Body of pancreas (tissue), 4 donors: ENCODE results near the gene POLR2B. TPM values are rescaled to one million over a fixed set of nuclear protein-coding genes. Genes with fewer than 3 reads are reported as not detected.
A peak's percentile ranks its signal among the peaks of the same experiment; 100 is the strongest.
"Not testable (repeated sequence)": the region's sequence is repeated elsewhere in the genome, so short reads cannot be mapped to it uniquely, and the experiment has no call there.

Source experiments
- ATAC-seq: fragments of 150-250 bp; one replicate; pipeline ENCODE4 v1.9.1; 2016
- DNase-seq, 4 donors: peaks; one replicate each; pipeline ENCODE4 v3.0.0-alpha.2; 2019
- H3K27ac ChIP-seq, 4 donors: fragments of 200-600 bp; sonication (generic); 1 replicate in 3 of 4; 2 replicates in 1 of 4; pipeline versions ENCODE4 v1.5.1 to v1.6.1; 2016 to 2019; ENCODE audit warnings: mild to moderate bottlenecking in 1 of 4, mixed read lengths in 1 of 4, moderate library complexity in 1 of 4
- H3K27me3 ChIP-seq, 2 donors: fragments of 200-600 bp; sonication (generic); one replicate each; pipeline ENCODE4 v1.6.0; 2016; ENCODE audit warnings: mild to moderate bottlenecking in 1 of 2
- H3K36me3 ChIP-seq, 2 donors: fragments of 200-600 bp; sonication (generic); replicated peaks in 1 of 2; 2 replicates each; pipeline ENCODE4 v1.5.1; 2016; ENCODE audit warnings: low read depth in 2 of 2; ENCODE audit not compliant: insufficient read depth in 1 of 2
- H3K4me1 ChIP-seq: fragments of 200-600 bp; sonication (generic); one replicate; pipeline ENCODE4 v1.6.0; 2016
- H3K4me3 ChIP-seq, 2 donors: fragments of 200-600 bp; sonication (generic); 1 replicate in 1 of 2; 2 replicates in 1 of 2; pipeline ENCODE4 v1.5.1; 2016 to 2019
- H3K9me3 ChIP-seq, 3 donors: fragments of 200-600 bp; sonication (generic); 1 replicate in 2 of 3; 2 replicates in 1 of 3; pipeline ENCODE4 v1.5.1; 2016
- POLR2A ChIP-seq, 3 donors: fragments of 450-650 bp; IDR thresholded peaks; one replicate each; pipeline ENCODE4 v1.6.1; 2016; ENCODE audit warnings: antibody characterized with exemption in 3 of 3, mild to moderate bottlenecking in 2 of 3
- WGBS, 2 donors: methylation state at CpG; one replicate each; pipeline ENCODE4 v1.1.5; 2017; 5-methylcytosine and 5-hydroxymethylcytosine counted together
- intact Hi-C: fragments of 100-400 bp; cut with DNase I; formaldehyde crosslinking; loops from one replicate; pipeline ENCODE4 v1.15.1; 2023
- total RNA-seq, 2 donors: library from RNA; depleted of rRNA; stranded (reverse); fragments of >200 nt; gene quantifications; one replicate each; pipeline ENCODE4 v1.1.0, GENCODE V29; 2016
- TF ChIP-seq, protein P1 (sequence below), 7 experiments: fragments of 450-650 bp in 4 of 7; fragments of 200-600 bp in 3 of 7; sonication (generic) in 3 of 7; IDR thresholded peaks; one replicate each; pipeline ENCODE4 v1.5.1; 2016 to 2019; ENCODE audit warnings: antibody characterized with exemption in 7 of 7

POLR2B gene
- total RNA-seq, result 10 to 100 TPM; 38.6 to 46.2 TPM

GRCh38 chr4:56978750-56979303, at the start of gene POLR2B:
TSS of gene POLR2B (plus strand) at chr4:56978896. CDS start at chr4:56978986, 90 bp downstream.
- Histone ChIP-seq H3K4me1 (peaks cover 65% of the 10 kb centered on the region), H3K4me3 (peak within 1 kb of the TSS; percentile 89 to 95), H3K27ac (peak within 1 kb of the TSS; percentile 65 to 94 (median 86)), H3K36me3 (no peaks in the 10 kb centered on the region), H3K27me3 (no peaks in the 10 kb centered on the region), H3K9me3 (no peaks in the 10 kb centered on the region)
- intact Hi-C loops, result no loop called here
- peak; percentile 94 to 97 (median 96) for DNase-seq
- TF ChIP-seq POLR2A (IDR thresholded peaks at IDR 0.05), result peak; percentile 67 to 95 (median 93)
- TF ChIP-seq, protein P1, sequence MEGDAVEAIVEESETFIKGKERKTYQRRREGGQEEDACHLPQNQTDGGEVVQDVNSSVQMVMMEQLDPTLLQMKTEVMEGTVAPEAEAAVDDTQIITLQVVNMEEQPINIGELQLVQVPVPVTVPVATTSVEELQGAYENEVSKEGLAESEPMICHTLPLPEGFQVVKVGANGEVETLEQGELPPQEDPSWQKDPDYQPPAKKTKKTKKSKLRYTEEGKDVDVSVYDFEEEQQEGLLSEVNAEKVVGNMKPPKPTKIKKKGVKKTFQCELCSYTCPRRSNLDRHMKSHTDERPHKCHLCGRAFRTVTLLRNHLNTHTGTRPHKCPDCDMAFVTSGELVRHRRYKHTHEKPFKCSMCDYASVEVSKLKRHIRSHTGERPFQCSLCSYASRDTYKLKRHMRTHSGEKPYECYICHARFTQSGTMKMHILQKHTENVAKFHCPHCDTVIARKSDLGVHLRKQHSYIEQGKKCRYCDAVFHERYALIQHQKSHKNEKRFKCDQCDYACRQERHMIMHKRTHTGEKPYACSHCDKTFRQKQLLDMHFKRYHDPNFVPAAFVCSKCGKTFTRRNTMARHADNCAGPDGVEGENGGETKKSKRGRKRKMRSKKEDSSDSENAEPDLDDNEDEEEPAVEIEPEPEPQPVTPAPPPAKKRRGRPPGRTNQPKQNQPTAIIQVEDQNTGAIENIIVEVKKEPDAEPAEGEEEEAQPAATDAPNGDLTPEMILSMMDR (IDR thresholded peaks at IDR 0.05), result no peak
- ATAC-seq, result peak; percentile 76
- 0 to 1% methylated on average over 34 to 37 of the region's 37 CpGs for WGBS, 2 donors

DNA sequence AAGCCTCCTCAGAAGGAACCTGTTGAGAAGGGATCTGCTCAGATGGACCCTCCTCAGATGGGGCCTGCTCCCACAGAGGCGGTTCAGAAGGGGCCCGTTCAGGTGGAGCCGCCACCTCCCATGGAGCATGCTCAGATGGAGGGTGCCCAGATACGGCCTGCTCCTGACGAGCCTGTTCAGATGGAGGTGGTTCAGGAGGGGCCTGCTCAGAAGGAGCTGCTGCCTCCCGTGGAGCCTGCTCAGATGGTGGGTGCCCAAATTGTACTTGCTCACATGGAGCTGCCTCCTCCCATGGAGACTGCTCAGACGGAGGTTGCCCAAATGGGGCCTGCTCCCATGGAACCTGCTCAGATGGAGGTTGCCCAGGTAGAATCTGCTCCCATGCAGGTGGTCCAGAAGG, 48.1 kb upstream of the POLR2B start:
- DNase-seq (no peak), ATAC-seq (no peak)
- Histone ChIP-seq H3K27me3 (no peaks in the 10 kb centered on the region), H3K9me3 (no peaks in the 10 kb centered on the region), H3K27ac (no peak overlapping the region), H3K4me1 (no peaks in the 10 kb centered on the region), H3K36me3 (peaks cover 5 to 11% of the 10 kb centered on the region in 2 donors), H3K4me3 (no peak overlapping the region)
- no peak for TF ChIP-seq POLR2A (IDR thresholded peaks at IDR 0.05)
- TF ChIP-seq, protein P1 (IDR thresholded peaks at IDR 0.05), result no peak
- intact Hi-C loops, result no loop called here
- 94 to 97% methylated on average over 6 of the region's 7 CpGs for WGBS, 2 donors

DNA sequence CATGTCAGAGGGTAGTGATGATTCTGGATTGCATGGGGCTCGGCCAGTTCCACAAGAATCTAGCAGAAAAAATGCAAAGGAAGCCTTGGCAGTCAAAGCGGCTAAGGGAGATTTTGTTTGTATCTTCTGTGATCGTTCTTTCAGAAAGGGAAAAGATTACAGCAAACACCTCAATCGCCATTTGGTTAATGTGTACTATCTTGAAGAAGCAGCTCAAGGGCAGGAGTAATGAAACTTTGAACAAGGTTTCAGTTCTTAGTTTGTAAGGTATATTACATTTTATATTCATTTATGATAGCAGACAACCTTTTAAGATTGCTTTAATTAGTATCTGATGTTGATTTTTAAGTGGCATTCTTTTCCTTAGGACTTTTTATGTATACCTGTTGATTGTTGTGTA, 46.8 kb upstream of the POLR2B start:
- DNase-seq, result no peak
- TF ChIP-seq, protein P1 (IDR thresholded peaks at IDR 0.05), result no peak
- TF ChIP-seq POLR2A (IDR thresholded peaks at IDR 0.05), result no peak

GRCh38 chr4:56937262-56937661, 41.4 kb upstream of the POLR2B start:
- no peak for ATAC-seq
- Histone ChIP-seq H3K4me3 (no peak overlapping the region), H3K27me3 (no peaks in the 10 kb centered on the region), H3K36me3 (no peaks in the 10 kb centered on the region), H3K27ac (no peak overlapping the region), H3K9me3 (no peaks in the 10 kb centered on the region), H3K4me1 (no peaks in the 10 kb centered on the region)
- WGBS, 2 donors, result 91% methylated on average over 6 of the region's 6 CpGs
- TF ChIP-seq, protein P1 (IDR thresholded peaks at IDR 0.05), result no peak
- no peak for TF ChIP-seq POLR2A (IDR thresholded peaks at IDR 0.05)
- intact Hi-C loops, result no loop called here
- DNase-seq, result no peak

More for the DNA sequence above, 46.8 kb upstream of the POLR2B start:
- H3K27ac ChIP-seq, result no peak overlapping the region
- no peaks in the 10 kb centered on the region for H3K9me3 ChIP-seq
- 43 to 60% methylated on average over 4 of the region's 4 CpGs for WGBS, 2 donors
- H3K4me1 ChIP-seq, result no peaks in the 10 kb centered on the region
- no peak for ATAC-seq
- H3K4me3 ChIP-seq, result no peak overlapping the region
- intact Hi-C loops, result no loop called here
- H3K36me3 ChIP-seq, result peaks cover 5 to 9% of the 10 kb centered on the region in 2 donors
- no peaks in the 10 kb centered on the region for H3K27me3 ChIP-seq

DNA sequence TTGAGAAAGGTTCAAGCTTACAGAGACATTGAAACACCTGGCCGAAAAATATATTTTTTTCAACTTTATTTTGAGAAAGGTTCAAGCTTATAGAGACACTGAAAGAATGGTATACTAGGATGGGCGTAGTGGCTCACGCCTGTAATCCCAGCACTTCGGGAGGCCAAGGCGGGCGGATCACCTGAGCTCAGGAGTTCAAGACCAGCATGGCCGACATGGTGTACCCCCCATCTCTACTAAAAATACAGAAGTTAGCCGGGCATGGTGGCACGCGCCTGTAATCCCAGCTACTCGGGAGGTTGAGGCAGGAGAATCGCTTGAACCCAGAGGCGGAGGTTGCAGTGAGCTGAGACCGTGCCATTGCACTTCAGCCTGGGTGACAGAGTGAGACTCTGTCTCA, 38.9 kb upstream of the POLR2B start:
- H3K9me3 ChIP-seq, H3K36me3 ChIP-seq, H3K4me1 ChIP-seq, intact Hi-C loops, H3K27me3 ChIP-seq, H3K4me3 ChIP-seq, ATAC-seq, H3K27ac ChIP-seq, DNase-seq: not testable (repeated sequence)
- WGBS, 2 donors, result 94 to 96% methylated on average over 14 of the region's 14 CpGs
